ENCODE data around the gene TNF.
A peak's percentile ranks its signal among the peaks of the same experiment; 100 is the strongest.

TNF gene

GRCh38 chr6:31575335-31575901 lies at the start of gene TNF:
Gene TNF (plus strand): TSS chr6:31575565. CDS start chr6:31575742, 177 bp downstream.
- no peak for FAIRE-seq

DNA sequence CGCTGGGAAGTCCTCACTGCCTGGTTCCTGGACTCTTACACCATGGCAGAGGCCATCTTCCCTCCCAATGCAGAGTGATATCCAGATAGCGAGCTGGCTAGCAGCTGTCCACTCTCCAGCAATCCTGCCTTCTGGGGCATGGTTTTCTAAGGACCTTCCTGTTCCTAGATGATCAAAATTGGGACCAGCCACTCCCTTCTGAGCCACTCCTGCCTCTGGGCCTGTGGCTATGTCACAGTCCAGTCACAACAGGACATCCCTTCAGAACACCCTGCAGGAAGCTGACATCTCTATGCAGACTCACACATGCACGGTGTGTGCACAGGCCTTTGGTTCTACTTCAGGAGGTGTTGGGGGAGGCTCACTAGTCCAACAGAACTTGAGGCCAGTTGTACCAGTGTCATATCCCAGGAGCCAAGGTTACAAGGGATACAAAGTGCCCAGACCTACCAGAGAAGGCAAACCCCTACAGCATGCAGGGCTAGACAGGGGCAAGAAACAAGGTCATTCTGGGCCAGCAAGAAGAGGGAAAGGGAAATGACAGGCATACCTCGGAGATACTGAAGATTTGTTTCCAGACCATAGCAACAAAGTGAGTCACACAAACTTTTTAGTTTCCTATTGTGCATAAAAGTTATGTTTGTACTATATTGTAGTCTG lies 49.3 kb upstream of the TNF start:
- no peak for FAIRE-seq

DNA sequence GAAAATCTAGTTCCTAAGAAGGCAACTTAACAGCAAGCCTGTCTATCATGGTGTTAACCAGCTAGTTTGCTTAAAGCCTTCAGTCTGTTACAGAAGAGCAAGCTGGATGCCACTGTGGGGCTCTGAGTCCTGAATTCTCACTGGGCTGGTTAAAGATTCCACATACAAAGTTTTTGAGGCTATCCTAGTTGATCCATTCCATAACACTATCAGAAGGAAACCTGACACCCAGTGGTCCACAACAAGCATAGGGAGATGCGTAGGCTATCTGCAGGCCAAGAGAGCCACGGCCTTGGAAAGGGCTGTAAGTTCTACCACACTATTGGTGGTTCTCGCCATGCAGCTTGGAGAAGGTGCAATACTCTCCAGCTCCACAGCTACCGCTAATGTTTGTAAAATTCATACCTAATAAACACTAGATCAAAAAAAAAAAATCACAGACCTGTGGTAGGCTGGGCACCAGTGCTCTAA lies 47.0 kb upstream of the TNF start:
- FAIRE-seq: no peak

DNA sequence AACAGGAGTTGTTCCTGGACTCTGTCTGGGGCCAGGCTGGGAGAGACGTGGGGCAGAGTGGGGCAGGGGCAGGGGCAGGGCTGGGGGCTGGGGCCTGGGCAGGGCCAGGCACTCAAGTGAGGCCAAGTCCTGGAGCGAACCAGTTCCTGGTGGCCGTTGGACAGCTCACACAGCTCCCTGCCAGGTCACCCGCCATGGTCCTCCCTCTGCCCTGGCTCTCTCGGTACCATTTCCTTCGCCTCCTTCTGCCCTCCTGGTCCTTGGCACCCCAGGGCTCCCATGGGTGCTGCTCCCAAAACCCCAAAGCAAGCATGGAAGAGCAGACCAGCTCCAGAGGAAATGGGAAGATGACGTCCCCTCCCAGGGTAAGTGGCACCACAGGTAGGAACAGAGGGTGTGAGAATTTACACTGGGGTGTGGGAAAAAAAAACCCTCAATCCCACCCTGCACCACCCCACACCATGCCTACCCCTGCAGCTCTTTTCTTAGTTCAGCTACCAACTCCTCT lies 46.5 kb upstream of the TNF start, which contains the start of gene MCCD1:
TSS of gene MCCD1 (plus strand) at position 142 of the 508 bp plus-strand sequence. CDS start at position 195, 53 bp downstream.
- no peak for FAIRE-seq

- no peak for FAIRE-seq
These were observed 45.8 kb upstream of the TNF start for GRCh38 chr6:31529329-31530150.

GRCh38 chr6:31530659-31531058 lies 44.7 kb upstream of the TNF start:
- no peak for FAIRE-seq

DNA sequence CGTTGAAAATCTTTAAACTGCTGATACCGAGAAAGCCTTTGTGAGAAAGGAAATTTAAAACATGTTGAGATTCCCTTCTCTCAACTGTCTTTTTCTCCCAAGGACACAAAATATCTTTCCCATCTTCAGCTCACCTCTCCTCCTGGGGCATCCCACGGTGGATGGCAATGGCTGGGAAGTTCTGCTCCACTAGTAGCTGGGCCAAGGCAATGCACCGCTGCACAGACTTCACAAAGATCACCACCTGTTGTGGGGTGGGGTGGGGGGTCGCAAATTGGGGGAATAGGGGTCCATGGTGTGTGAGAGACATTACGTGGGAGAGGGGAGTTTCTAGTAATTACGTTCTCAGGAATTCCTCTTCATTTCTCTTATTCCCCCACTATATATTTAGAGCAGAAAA lies 44.2 kb upstream of the TNF start:
- FAIRE-seq: no peak

GRCh38 chr6:31531771-31532643 lies 43.4 kb upstream of the TNF start:
- FAIRE-seq: no peak

- no peak for FAIRE-seq
These were observed 42.5 kb upstream of the TNF start for GRCh38 chr6:31532644-31533454.

- no peak for FAIRE-seq
These were observed 41.9 kb upstream of the TNF start for GRCh38 chr6:31533455-31533841.

DNA sequence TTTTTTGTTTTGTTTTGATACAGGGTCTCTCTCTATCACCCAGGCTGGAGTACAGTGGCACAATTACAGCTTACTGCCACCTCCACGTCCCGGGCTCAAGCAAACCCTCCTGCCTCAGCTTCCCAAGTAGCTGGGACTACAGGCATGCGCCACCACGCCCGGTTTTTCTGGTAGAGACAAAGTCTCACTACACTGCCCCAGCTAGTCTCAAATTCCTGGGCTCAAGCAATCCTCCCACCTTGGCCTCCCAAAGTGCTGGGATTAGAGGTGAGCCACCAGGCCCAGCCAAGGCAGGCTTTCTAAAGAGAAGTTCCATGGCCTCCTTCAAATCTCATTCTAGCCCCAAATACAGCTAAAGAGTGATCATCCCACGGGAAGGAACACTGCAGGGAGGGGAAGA lies 41.4 kb upstream of the TNF start:
- no peak for FAIRE-seq

DNA sequence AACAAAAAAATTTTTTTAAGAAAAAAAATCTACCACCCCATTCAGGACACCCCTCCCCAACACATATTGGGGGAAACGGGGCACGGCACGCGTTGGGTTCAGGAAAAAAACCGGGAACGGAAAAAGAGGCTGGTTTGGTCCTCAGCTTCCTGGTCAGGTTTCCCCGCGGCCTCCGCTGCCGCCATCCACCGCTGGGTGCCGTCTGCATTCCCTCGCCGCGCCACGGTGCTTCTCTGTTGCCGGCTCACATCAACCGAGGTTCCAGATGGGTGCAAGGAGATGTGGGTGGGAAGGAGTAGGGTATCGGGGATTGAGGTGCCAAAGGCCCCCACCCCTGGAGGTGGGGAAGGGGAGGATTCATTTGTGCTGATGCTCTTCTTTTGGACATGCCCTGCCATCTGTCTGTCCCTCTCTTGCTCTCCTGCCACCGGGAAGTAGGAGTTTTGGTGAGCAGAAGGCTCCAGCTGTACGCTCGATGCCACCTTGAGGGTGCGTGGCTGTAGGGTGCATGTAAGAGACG lies 40.8 kb upstream of the TNF start:
- FAIRE-seq: no peak

DNA sequence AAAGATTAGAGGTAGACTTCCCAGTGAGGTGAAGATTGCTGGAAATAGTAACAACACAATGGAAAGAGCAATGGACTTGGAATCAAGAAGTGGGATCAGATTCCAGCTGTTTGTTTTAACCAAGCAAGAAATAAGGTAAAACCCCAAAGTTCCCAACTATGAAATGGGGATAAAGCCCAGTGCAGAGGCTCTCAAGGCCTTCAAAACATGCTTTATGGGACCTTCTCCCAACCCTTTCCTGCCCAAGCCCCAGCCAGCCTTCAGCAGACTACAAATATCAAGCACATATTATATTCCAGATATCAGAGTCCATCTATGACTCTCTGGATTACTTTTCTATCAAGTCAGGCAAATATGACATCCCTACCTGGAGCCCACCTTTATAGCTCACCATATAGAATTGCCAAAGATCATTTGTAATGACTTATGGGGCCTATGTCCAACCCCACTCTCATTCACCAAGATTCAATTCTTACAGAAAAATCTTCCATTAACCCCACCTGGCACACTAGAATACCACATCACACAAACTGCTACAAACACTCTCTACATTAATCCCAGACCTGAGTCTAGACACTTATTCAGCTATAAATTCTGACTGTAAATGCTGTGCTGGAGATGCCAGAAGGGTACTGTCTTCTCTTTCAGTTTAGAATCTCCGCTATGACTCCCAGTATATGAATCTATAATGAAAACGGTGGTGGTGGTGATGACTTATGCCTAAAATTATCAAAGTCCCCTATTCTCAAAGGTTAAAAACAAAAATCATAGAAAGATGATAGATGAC lies 39.6 kb upstream of the TNF start:
- FAIRE-seq: no peak

- no peak for FAIRE-seq
These were observed 36.5 kb upstream of the TNF start for GRCh38 chr6:31538805-31539400.

GRCh38 chr6:31540640-31541039 lies 34.7 kb upstream of the TNF start:
- no peak for FAIRE-seq

DNA sequence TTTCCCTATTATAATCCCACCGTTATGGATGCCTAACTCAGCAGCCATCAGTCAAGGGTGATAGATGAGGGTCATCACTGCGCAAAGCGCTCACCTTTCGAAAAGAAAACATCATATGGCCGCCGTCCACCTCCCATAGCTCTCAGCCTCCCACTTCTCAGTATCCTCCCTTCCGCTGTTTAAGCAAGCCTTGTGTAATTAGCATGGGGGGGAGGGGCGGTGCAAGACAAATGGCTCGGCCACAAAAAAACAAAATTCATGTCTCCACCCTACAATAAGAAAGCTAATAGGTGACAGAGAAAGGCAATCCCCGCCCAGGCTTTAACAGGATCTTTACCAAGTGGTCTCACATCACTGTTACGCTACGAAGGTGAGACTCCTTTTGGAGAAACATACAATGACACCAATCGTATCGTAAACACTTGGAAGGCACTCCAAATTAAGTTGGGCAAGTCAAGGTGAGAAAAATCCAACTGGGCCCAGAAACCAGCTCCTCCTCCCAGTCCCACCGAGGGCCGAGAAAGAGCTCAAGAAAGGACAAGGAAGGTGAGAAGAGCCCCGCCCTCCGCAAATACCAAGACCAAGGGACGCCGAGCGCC lies 34.2 kb upstream of the TNF start:
- FAIRE-seq: no peak

- FAIRE-seq: peak; percentile 90
These were observed 33.5 kb upstream of the TNF start, which contains the start of gene DDX39B for GRCh38 chr6:31541658-31542521. Gene DDX39B (minus strand): TSS chr6:31542003. CDS start chr6:31540532, 1,471 bp downstream.

DNA sequence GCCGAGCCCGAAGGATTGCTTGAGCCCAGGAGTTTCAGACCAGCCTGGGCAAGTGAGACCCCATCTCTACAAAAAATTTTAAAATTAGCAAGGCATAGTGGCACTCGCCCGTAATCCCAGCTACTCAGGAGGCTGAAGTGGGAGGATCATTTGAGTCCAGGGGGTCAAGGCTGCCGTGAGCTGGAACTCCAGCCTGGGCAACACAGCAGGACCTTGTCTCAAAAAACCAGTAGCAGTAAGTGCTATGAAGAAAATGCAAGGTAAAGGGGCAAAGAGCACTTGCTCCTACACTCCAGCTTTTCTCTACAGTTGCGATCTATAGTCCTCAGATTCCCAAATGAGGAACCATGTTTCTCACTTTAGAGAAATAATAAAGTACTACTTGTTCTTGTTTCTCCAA lies 31.7 kb upstream of the TNF start:
- FAIRE-seq: no peak

GRCh38 chr6:31544676-31545075 lies 30.7 kb upstream of the TNF start:
- no peak for FAIRE-seq
